GM21447 (cell line): ENCODE data around the gene PIGV.
A peak's percentile ranks its signal among the peaks of the same experiment; 100 is the strongest.

ENCODE experiments used
- ATAC-seq: cut with Tn5 transposase; IDR thresholded peaks from one replicate; pipeline ENCODE4 v1.9.1; 2021; ENCODE audit not compliant: unreplicated experiment

Gene PIGV

GRCh38 chr1:26787706-26788514 is at the start of gene PIGV:
Gene PIGV (plus strand): TSS chr1:26787950. CDS start chr1:26790816, 2,866 bp downstream.
- ATAC-seq = peak; percentile 54

GRCh38 chr1:26739329-26739914 is 48.3 kb upstream of the PIGV start:
- no peak for ATAC-seq

- no peak for ATAC-seq
Observed at GRCh38 chr1:26740023-26740634, 47.6 kb upstream of the PIGV start.

DNA sequence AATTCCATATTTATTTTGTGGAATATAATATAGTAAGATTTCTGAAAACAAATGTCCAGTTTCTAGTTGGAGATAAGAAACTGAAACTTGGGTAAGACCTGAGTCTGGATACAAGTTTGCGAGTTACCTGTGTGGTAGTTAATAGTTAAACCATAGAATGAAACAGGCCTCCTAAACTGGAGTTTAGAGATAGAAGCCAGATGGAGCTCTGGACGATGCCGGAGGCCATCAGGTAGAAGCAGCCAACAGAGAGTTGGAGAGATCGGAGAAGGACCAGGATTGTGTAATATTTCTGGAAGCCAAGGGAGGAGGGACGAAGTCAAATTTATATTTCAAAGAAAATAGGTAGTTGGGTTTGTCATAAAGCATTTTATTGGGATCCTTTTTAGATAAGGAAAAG is 46.8 kb upstream of the PIGV start:
- ATAC-seq = no peak

DNA sequence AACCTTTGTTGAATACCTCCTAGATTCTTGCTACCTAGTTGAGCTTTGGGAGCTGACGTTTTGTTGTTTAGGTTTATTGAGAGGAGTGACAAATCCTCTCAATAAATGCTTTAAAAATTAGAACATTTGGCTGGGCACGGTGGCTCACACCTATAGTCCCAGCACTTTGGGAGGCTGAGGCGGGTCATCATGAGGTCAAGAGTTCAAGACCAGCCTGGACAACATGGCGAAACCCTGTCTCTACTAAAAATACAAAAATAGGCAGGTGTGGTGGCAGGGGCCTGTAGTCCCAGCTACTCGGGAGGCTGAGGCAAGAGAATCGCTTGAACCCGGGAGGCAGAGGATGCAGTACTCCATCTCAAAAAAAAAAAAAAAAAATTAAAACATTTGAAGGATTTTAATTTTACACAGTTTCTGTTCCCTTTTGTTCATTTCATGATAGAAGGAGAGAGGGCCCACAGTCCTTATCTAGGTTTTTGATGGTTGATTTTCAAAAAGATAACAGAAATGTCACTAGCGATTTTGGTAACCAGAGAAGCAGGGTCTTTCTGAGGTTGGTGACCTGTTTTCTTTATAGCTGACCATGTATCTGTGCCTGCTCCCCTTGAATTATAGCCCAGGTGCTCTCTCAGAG is 44.2 kb upstream of the PIGV start:
- no peak for ATAC-seq

- ATAC-seq = peak; percentile 96
Observed at GRCh38 chr1:26744075-26744959, 43.4 kb upstream of the PIGV start.

GRCh38 chr1:26745191-26745590 is 42.6 kb upstream of the PIGV start:
- ATAC-seq = no peak

DNA sequence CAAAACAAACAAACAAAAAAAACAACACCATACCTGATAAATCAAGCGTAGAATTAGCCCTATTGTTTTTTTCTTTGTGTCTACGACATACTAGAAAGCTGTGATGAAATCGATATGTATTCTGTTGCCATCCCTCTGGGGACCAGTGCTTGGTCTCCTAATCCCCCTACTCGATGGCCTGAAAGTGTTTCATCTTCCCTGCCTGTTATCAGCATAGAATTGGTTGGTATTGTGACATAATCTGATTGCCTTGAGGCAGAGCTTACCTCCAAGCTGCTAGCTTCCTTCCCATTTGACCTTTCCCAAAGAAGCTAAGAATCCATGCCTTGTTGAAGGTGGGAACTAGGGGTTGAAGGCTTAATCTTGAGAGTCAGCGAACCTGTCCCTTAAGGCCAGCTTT is 40.7 kb upstream of the PIGV start:
- no peak for ATAC-seq

GRCh38 chr1:26748351-26748750 is 39.4 kb upstream of the PIGV start:
- no peak for ATAC-seq

GRCh38 chr1:26749458-26749857 is 38.3 kb upstream of the PIGV start:
- ATAC-seq = no peak

GRCh38 chr1:26750428-26750827 is 37.3 kb upstream of the PIGV start:
- no peak for ATAC-seq

DNA sequence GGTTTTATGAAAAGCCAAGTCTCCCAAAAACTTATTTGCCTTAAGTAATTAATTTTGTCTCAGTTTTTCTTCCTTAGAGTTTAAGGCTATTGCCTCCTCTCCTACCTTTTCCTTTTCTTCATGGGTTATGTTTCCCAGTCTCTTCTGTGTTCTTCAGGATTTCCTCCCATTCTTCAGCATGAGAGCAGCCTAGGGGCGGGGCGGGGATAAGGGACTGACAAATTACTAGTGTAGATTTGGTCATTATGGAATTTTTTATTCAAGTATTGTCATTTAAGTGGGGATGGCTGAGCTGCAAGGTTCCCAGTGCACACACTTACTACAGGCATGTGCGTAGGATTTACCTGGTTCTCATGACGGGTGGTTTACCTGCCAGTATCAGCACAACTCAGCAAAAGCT is 35.2 kb upstream of the PIGV start:
- ATAC-seq = no peak

DNA sequence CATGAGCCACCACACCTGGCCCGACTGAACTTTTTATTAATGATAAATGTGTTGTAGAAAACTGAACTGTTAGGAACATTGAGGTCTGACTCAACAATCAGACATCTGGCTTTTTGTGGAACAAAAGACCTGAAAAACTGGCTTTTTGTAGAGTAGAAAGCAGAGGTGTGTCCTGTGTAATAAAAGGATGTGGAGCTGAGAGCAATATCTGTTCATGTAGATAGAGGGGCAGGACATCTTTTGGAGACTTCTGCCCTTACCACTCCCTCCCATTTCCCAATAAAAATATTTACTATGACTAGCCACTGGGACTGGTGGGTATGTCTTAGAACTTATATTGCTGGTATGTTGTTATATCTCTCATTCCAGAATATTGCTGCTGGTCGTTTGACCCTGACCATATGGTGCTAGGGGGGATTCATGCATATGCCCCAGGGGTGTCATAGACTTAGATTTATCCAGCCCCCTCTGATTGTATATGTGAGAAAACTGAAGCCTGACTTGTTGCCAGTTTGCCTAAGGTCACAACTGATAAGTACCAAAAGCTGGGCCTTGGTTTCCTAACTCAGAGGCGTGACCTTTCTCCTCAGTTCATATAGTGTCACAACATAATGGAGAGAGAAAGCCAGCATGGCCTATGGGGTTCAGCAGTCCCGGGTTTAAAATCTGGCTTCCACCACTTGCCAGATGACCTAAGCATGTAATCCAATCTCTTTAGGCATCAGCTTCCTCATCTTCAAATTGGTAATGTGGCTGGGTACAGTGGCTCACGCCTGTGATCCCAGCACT is 33.5 kb upstream of the PIGV start:
- ATAC-seq = no peak

- no peak for ATAC-seq
Observed at GRCh38 chr1:26758358-26758757, 29.4 kb upstream of the PIGV start.

DNA sequence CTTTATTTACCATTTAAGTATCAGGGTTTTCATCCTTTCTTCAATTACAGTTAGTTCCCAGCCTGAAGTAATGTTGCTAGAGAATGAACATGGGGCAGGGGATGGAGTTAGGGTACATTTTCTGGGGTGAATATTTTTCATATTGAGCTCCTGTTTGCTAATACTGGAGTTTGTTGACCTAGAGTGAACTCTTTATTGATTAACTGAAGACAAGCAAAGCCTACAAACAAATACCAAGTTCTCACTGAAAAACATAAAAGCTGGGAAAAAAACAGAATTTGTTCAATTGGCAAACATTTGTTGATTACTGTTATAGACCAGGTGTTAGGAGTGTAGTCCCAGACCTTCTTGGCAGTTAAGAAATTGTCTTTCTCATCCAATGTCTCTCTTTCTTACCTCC is 28.2 kb upstream of the PIGV start:
- no peak for ATAC-seq

GRCh38 chr1:26761217-26761616 is 26.5 kb upstream of the PIGV start:
- no peak for ATAC-seq

GRCh38 chr1:26767714-26768113 is 20.0 kb upstream of the PIGV start:
- ATAC-seq = no peak

GRCh38 chr1:26768755-26769154 is 19.0 kb upstream of the PIGV start:
- ATAC-seq = no peak

GRCh38 chr1:26771285-26771642 is 16.5 kb upstream of the PIGV start:
- no peak for ATAC-seq

DNA sequence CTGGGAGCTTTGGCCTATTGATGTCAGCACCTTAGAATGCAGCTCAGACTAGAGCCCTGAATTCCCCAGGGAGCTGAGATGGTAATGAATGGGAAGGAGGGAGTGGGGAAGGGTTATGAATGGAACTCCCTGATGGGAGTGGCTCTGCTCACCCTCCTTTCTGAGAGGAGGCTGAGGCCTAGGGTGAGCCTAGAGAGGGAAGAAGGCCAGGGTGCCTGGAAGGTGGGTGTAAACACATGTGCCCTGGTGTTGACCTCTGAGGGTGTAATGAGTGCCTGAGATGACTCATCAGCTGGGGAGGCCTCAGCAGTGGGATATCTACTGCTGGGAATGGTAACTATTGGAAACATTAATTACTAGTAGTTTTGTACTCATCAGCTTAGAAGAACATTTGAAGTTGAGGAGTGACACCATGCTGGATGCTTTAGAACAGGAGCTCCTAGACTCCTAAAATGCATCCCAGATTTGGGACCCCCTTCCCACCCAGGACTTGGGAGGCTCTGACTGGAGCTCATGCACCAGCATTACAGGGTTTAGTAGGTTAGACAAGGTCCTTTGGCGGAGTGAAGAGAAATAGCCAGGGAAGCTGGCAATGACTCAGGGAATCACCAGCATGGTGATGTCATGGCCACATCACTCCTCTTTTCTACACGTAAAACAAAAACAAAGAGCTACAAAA is 16.0 kb upstream of the PIGV start:
- ATAC-seq = no peak
